ENCODE results near the gene SLC6A9. TPM values are rescaled to one million over a fixed set of nuclear protein-coding genes. Genes with fewer than 3 reads are reported as not detected.

Gene SLC6A9
- polyA plus RNA-seq, 2 of the 4 experiments (the other 2 are of a cell fraction), result 9.0 to 17.7 TPM

DNA sequence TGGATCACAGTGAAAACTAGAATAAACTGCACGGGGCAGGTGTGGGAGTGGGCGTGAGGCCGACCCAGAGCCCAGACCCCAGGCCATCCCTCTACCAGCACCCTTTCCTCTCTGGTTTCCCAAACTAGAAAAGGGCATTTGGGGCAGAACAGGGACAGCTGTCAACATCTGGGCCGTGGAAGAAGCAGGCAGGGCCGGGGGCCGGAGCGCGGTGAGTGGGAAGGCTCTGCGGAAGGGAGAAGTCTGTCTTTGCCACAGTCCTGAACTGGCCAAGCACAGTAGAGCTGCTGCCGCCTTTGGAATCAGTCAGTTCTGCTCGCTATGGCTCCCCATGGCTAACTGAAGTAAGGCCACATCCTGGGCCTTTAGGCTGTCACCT is 33.3 kb downstream of the SLC6A9 start:
- no peak overlapping the region for H3K27ac ChIP-seq
- DNase-seq (ENCODE audit: low read depth in 1 of 2, low spot score in 1 of 2), result no peak
- ATAC-seq, result no peak
- no peak for FAIRE-seq
- no peaks in the 10 kb centered on the region for H3K9me3 ChIP-seq
- CTCF ChIA-PET, result interaction anchor here (0.5 to 11.5 kb wide), 4 partner anchors 9 to 50 kb away, joined by 3 to 412 read pairs (median 8); partner anchors contain the start of gene SLC6A9
- H3K4me2 ChIP-seq, result no peak overlapping the region
- WGBS (ENCODE audit: missing lambda C conversion rate), result 91% methylated on average over 11 of the region's 11 CpGs
- POLR2A ChIA-PET, result no interaction called here
- no peak for TF ChIP-seq RARB (CRISPR knock-in tag; IDR thresholded peaks at IDR 0.05)
- no peak for TF ChIP-seq HEYL (CRISPR knock-in tag; IDR thresholded peaks at IDR 0.05)
- H3K4me1 ChIP-seq, result 0 out of 3 replicates have a peak, but pooled peaks cover 3% of the 10 kb centered on the region
- H3K4me3 ChIP-seq, result no peak overlapping the region

DNA sequence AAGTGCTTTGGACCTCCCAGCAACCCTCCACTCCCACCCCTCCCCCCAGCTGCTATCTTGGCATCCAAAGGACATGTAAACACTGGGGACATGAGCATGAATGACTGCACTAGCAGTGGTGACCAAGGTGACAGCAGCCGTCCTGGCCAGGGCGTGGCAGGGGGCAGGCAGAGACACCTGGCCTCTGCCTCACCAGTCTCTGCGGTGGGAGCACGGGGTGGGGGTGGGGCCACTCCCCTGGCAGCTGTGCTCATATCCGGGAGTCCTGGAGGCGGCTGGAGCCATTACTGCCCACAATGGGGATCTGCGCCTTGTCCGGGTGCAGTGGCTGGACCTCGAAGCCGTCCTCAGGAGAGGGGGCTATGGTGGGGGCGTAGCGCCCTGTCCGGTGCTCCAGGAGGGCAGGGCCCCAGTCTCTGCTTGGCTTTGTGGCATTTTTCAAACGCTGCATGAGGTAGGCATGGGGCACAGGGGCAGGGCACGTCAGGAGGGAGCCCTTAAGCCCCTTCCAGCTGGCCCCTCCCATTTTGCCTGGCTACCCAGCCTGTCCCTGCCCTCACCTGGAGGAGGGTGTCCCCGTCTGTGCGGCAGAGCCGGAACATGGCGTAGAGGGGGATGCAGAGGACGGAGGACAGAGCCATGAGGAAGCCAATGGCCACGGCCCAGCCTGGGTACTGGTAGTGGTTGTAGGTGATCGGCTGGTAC is 33.8 kb downstream of the SLC6A9 start:
- POLR2A ChIA-PET, result no interaction called here
- FAIRE-seq, result no peak

DNA sequence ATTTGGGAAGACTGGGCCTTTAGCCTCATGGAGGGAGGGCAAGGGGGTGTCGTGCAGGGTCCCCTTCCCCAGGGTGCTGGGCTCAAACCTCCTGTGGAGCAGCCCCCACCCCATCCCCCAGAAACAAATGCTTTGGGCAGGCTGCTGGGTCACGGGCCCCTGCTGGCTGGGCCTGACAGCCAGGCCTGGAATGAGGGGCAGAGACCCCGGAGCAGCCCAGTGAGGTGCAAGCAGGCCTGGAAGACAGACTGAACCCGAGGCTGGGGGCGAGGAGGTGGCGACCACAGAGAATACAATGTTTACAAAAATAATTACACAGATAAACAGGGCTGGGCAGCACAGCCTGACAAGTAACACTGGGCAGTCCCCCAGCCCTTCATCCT is 34.5 kb downstream of the SLC6A9 start:
- Histone ChIP-seq H3K9me3 (no peaks in the 10 kb centered on the region), H3K4me2 (no peak overlapping the region), H3K4me1 (0 out of 3 replicates have a peak, but pooled peaks cover 6% of the 10 kb centered on the region), H3K4me3 (no peak overlapping the region), H3K27ac (no peak overlapping the region)
- FAIRE-seq (no peak), ATAC-seq (no peak), DNase-seq (ENCODE audit: low read depth in 1 of 2, low spot score in 1 of 2) (no peak)
- no peak for TF ChIP-seq HDAC2 (IDR thresholded peaks at IDR 0.05)
- no peak for TF ChIP-seq POLR2AphosphoS2 (conservative IDR thresholded peaks at IDR 0.05; ENCODE audit: low read length)
- no peak for TF ChIP-seq NPAS2 (CRISPR knock-in tag; IDR thresholded peaks at IDR 0.05; ENCODE audit: borderline replicate concordance)
- TF ChIP-seq, protein P1, sequence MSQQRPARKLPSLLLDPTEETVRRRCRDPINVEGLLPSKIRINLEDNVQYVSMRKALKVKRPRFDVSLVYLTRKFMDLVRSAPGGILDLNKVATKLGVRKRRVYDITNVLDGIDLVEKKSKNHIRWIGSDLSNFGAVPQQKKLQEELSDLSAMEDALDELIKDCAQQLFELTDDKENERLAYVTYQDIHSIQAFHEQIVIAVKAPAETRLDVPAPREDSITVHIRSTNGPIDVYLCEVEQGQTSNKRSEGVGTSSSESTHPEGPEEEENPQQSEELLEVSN (IDR thresholded peaks at IDR 0.05; ENCODE audit: borderline replicate concordance, low read depth), result no peak
- no peak for TF ChIP-seq ZNF302 (CRISPR knock-in tag; IDR thresholded peaks at IDR 0.05)
- WGBS (ENCODE audit: missing lambda C conversion rate), result 86% methylated on average over 4 of the region's 6 CpGs
- POLR2A ChIA-PET, result no interaction called here
- CTCF ChIA-PET, result interaction anchor here (0.9 to 11.5 kb wide), 2 partner anchors 9 to 29 kb away, joined by 3 to 412 read pairs; partner anchors contain the start of gene SLC6A9

More for the DNA sequence above, 33.8 kb downstream of the SLC6A9 start:
- no peak overlapping the region for H3K27ac ChIP-seq
- H3K9me3 ChIP-seq, result no peaks in the 10 kb centered on the region
- TF ChIP-seq NR3C1 (IDR thresholded peaks at IDR 0.05), result no peak
- TF ChIP-seq PHF8 (IDR thresholded peaks at IDR 0.05; ENCODE audit: borderline replicate concordance, low read depth), result no peak
- no peak for TF ChIP-seq HOXB5 (CRISPR knock-in tag; IDR thresholded peaks at IDR 0.05)
- TF ChIP-seq GATA3 (IDR thresholded peaks at IDR 0.05; ENCODE audit: borderline replicate concordance), result no peak
- TF ChIP-seq HEYL (CRISPR knock-in tag; IDR thresholded peaks at IDR 0.05), result no peak
- TF ChIP-seq NPAS2 (CRISPR knock-in tag; IDR thresholded peaks at IDR 0.05; ENCODE audit: borderline replicate concordance), result no peak
- no peak for TF ChIP-seq CBX8 (IDR thresholded peaks at IDR 0.05)
- TF ChIP-seq HOXA7 (CRISPR knock-in tag; IDR thresholded peaks at IDR 0.05), result no peak
- no peak for TF ChIP-seq EHF (CRISPR knock-in tag; IDR thresholded peaks at IDR 0.05)
- no peak for TF ChIP-seq ZFP36 (IDR thresholded peaks at IDR 0.05; ENCODE audit: borderline replicate concordance, partially characterized antibody)
- TF ChIP-seq, protein P2, sequence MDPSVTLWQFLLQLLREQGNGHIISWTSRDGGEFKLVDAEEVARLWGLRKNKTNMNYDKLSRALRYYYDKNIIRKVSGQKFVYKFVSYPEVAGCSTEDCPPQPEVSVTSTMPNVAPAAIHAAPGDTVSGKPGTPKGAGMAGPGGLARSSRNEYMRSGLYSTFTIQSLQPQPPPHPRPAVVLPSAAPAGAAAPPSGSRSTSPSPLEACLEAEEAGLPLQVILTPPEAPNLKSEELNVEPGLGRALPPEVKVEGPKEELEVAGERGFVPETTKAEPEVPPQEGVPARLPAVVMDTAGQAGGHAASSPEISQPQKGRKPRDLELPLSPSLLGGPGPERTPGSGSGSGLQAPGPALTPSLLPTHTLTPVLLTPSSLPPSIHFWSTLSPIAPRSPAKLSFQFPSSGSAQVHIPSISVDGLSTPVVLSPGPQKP (IDR thresholded peaks at IDR 0.05; ENCODE audit: low read depth, low read length), result no peak
- TF ChIP-seq, protein P3, sequence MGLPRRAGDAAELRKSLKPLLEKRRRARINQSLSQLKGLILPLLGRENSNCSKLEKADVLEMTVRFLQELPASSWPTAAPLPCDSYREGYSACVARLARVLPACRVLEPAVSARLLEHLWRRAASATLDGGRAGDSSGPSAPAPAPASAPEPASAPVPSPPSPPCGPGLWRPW (IDR thresholded peaks at IDR 0.05), result no peak
- TF ChIP-seq EHMT2 (IDR thresholded peaks at IDR 0.05; ENCODE audit: low read depth), result no peak
- 90% methylated on average over 7 of the region's 22 CpGs for WGBS (ENCODE audit: missing lambda C conversion rate)
- DNase-seq (ENCODE audit: low read depth in 1 of 2, low spot score in 1 of 2), result no peak
- CTCF ChIA-PET, result interaction anchor here (0.5 to 11.5 kb wide), 4 partner anchors 9 to 51 kb away, joined by 3 to 412 read pairs (median 4); partner anchors contain the start of gene SLC6A9
- no peak for ATAC-seq
- H3K4me2 ChIP-seq, result no peak overlapping the region
- no peak overlapping the region for H3K4me3 ChIP-seq
- 0 out of 3 replicates have a peak, but pooled peaks cover 3% of the 10 kb centered on the region for H3K4me1 ChIP-seq
